ENCODE measurements around the gene LIM2.

Gene LIM2

DNA sequence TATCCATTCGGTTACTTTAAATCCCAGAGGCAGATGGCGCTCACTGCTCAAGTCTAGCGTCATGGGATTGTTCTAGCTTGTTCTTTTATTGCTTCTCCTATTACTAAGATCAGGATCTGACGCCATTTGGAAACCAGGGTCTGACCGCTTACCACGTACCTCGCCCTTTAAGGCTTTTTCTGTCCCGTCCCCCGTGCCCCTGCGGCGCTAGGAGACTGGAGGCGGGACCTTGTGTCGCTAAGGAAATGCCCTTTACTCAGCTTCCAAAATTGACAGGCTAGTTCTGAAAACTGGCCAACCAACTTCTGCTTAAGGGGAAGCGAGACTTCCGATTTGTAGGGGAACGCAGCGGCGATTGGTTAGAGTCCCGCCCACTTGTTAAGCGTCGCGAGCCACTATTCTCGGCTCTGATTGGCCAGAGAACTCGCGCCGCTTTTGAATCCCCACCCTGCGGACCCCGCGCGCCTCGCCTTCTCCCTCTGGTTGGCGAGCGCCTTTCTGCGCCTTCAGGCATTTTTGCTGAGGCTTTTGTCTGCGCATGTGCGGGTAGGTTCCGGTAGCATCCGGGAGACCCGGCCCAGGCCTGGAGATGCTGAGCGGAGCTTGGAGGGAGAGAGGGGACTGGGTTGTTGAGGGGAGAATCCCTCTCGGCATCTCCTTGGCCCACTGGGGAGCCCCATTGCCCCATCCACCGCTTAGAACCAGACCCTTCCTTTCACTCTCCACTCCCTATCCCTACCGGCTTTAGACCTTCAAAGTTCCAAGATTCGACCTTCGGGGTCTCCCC is 6.5 kb upstream of the LIM2 start:
- DNase-seq = peak; percentile 99

DNA sequence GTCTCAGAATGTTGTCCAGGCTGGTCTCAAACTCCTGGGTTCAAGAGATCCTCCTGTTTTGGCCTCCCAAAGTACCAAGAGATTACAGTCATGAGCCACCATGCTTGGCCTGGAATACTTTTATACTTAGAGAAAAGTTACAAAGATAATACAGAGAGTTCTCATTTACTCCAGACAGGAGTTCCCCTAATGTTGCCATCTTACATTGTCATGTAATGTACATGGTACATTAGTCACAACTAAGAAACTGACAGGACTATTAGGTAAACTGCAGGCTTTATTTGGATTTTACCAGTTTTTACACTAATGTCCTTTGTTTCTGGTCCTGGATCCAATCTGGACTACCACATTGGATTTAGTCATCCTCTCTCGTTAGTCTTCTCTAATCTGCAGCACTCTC is 4.9 kb upstream of the LIM2 start:
- DNase-seq = no peak

DNA sequence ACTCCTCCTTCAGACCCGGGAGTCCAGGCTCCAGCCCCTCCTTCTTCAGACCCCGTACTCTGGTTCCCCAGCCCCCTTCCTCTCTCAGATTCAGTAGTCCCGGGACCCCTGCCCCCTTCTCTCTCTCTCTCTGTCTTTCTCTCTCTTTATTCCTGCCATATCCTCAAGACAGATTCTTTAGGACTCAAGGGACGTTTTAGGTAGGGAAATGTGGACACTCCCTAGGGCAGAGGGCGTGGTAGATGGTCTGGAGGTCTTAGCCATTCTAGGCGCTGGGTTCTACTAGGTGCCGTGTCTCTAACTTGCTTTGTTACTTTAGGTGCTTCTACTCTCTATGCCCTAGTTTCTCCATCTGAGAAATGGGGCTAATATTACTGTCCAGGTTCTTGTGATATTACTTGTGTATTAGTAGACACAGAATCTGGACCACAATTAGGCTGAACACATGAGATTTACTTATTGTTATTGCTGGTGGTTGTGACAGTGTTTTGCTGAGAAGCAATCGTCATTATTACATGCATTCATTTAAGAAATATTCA is 3.4 kb upstream of the LIM2 start:
- DNase-seq = no peak

DNA sequence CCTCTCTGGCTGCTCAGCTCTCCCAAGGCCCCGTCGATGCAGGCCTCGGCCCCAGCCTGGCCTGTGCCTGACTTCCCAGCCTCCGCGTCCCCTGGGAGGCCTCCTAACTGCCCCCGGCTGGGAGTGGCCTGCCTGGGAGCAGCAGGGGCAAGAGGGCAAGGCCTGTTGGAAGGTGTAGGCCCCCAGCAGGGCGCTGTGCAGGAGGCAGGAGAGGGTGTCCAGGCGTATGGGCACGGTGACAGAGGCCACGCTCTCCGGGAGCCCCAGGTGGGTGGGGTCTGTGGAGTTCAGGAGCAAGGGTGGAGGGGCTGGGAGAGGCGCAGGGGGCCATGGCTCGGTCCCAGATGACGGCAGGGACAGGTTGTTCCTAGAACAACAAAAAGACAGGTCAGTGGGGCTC is 1.4 kb upstream of the LIM2 start:
- DNase-seq = no peak

DNA sequence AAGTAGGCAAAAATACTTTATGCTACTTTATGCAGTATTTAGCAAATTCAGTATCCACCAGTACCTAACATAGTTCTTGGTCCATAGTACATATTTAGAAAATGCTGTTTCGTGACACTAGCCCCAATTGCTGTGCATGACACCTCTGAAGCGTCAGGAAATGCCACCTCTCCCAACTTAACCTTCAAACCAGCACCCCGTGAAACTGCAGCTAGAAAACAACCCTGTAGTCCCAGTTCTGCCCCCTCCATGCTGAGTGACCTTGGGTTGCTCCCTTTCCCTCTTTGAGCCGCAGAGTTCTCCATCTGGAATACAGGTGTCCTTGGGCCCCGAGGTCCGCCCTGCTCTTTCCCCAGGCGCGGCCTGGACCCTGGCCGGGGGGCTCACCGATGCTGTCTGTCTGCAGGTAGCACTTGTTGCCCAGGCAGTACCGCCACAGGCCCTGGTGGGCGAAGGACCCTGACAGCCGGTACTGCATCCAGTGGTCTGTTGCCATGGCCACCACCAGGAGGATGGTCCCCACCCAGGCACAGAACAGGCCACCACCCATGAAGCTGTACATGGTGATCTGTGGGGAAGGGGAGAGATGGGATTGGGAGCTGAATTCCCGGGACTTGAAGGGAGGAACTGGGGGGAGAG is 773 bp downstream of the LIM2 start:
- DNase-seq = no peak

DNA sequence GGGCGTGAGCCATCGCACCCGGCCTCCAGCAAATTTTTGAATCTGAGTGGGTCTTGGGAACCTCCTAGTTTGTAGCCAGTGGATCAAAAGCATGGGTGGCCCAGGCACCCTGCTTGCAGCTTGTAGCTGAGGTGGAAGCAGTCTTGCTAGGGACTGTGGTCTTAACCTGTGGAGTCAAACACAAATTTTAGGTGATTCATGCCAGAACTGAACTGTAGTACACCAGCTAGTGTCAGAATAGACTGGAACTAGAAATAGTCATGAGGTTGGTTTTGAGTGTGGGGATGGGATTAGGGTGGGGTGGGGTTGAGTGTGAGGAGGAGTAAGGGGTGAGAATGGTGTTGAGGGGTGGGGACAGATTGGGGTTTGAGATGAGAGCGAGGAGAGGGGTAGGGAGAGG is 5.8 kb downstream of the LIM2 start:
- DNase-seq = no peak

DNA sequence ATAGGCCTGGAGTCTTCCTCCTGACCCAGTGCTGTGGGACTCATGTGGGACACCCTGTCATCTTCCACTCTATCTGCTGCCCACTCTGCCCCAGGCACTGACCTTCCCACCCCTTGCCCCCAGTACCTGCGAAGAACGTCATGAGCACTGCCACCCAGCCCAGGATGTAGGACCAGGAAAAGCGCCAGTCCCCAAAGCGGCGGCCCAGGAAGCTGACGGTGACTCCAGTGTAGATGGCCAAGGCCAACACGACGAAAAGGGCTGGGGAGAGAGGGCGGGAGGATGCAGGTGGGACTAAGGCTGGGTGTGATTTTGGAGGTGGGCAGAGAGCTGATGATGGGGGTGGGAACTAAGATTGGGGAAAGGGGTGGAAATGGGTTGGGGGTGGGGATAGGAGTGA is 7.4 kb downstream of the LIM2 start:
- no peak for DNase-seq

DNA sequence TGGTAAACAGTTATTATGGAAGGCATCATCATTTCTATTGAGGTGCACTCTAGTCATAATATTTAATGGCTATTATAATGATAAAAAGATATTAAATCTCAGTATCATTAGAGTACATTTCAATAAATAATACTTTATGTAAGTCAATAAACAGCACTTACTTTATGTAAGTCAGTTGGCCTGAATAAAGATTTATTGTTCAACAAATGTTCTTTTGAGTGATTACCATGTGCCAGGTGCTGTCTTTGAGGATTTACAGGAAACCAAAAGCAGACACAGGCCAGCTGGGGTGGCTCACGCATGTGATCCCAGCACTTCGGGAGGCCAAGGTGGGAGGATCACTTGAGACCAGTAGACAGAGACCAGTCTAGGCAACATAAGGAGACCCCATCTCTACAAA is 10.4 kb downstream of the LIM2 start:
- no peak for DNase-seq

DNA sequence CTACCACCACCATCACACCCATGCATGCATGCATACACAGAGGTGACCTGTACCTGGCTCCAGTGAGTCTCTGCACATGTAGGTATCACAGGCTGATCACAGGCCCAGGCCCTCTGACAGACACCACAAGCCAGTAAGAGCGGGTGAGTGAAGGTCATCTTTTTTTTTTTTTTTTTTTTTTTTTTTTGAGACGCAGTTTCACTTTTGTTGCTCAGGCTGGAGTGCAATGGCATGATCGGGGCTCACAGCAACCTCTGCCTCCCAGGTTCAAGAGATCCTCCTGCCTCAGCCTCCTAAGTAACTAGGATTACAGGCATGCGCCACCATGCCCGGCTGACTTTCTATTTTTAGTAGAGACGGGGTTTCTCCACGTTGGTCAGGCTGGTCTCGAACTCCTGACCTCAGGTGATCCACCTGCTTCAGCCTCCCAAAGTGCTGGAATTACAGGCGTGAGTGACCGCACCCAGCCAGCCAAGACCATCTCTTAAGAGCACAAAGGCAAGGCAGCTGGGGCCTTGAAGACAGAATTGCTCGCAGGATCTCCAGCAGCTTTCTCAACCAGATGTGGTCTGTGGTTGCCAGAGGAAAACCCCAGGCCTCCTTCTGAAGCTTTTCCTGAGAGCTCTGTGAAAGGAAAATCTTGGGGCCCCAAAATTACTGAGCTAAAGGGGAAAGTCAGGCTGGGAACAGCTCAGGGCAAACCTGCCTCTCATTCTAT is 12.1 kb downstream of the LIM2 start:
- no peak for DNase-seq

DNA sequence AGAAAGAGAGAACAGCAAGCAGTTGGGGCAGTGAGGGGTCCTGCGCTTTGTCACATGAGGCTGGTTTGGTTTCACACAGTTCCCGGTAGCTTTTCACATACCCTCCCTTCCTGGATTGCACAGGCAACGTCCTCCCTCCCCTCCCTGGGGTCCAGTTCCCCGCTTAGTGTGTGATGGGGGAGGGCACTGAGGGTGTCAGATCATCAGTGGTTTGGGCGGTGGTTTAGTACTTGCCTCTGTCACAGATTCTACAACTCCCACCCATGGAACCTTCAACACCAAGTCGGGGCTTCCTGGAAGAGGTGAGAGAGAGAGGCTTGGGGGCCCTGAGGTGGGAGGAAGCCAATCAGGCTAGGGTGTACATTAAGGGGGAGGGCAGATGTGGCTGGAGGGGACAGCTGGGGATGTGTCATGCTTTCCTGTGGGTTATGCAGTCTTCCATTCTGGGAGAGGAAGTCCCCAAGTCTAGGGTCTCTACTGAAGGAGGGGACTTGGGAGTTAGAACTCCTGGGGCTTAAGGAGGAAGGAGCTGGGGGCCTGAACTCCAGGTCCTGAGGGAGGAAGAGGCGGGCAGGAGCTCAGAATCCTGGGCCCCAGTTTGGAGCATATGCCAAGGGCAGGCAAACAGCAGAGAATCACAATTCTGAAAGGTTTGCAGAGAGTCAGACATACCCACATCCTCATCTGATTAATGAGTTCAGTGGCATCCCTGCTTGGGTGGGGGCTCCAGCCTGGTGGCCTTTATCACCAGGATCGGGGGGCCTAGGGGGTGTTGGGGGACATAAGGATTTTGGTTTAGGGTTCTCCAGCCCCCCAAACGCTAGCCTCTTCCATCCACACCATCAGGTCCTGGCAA is 14.9 kb downstream of the LIM2 start, which contains the start of gene NKG7:
Gene NKG7 (minus strand): TSS at position 6 of the 856 bp plus-strand sequence. CDS start 119 bp downstream, outside the sequence.
- no peak for DNase-seq

DNA sequence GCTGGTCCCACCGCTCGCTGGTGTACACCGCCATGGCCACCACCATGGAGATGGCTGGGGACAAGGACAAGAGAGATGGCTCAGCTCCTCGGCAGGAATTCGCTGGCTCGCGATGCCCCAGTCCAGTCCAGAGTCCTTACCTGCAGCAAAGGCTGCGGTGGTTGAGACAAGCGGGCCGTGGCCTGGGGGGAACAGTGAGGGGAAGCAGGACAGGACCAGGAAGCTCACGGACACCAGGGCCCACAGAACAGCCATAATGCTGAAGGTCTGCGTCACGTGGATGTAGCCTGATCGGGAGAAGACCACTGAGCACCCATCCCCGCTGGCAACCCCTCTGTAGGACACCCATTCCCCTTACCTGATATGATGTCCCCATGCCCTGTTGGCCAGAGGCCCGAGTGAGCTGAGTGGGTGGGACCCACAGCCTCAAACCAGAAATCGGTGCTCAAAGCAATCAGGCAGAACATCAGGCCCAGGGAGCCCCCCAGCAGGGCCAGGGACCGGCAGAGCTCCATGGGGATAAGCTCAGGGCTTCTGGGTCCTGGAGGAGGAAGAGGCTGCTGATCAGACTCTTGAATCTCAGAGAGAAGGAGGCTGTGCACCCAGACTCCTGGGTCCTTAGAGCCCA is 15.6 kb downstream of the LIM2 start:
- no peak for DNase-seq

DNA sequence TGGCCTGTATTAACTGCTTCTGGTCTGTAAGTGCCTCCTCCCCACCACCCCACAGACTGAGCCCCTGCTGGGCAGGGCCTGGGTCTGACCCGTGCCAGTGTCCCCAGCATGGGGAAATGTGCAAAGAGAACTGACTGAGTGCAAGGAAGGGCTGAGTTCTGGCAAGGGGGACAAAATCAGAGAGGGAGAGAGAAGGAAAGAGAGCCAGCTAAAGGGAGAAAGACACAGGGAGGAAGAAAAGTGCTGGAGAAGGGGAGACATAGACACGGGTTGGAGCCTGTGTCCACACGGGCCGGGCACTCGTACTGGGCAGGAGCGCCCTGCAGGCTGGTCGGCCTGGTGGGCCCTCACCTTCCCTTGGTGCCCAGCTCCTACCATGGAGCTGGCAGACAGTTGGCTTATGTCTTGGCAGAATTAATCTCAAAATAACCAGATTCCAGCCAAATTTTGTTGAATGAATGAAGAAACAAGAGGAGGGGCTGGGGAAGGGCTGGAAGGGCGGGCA is 16.5 kb downstream of the LIM2 start:
- no peak for DNase-seq

DNA sequence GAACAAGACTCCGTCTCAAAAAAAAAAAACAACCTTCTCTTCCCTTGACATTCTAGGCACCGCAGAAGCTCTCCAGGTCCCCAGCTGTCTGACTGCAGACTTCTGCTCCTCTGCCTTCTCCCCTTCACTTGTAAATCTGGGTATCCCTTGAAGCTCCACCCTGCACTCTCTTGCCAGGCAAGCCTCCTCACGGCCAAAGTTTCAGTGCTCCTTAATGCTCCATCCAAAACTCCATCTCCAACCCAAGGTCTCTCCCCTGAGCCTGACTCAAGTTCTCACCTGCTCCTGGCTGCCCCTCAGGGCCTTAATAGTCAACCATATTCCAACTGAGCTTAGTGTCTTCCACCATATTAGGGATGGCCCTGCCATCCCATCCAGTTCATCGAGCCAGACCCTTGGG is 17.5 kb downstream of the LIM2 start:
- no peak for DNase-seq

DNA sequence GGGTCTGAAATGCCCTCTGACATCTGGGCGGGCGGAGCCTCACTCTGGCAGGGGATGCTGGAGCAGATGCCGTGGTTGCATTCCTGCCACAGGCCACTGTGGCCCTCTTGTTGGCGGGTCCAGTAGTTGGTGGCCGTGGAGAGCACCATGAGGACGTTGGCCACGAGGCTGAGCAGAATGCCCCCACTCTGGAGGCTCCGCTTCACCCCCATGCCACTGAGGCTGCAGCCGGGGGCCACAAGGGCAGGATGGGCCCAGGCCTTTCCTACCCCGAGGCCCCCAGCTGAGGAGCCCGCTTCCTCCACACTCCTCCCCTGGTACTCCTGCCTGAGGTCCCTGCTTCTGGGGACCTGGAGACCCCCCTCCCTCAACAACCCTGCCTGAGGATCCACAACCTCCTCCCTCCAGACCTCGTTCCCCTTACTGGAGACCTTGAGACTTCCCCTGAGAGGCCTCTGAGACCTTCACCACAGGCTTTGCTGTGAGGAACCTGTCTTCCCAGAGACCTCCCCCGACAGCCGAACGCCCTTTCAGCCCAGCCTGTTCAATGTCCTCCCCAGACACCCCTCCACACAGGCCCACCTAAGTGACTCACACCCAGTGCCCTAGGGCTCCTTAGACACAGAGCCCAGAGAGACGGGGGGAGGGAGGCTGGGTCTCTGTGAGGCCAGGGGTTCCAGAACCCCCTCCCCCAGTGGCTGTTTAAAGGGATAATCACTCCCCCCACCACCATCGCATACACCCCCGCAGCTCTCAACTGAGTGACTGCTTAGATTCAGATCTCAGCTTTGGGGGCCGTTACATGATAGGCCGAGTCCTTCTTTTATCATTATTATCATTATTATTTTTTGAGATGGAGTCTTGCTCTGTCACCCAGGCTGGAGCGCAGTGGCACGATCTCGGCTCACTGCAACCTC is 19.1 kb downstream of the LIM2 start, which contains the start of gene CLDND2:
Gene CLDND2 (minus strand): TSS at position 638 of the 917 bp plus-strand sequence. CDS start 426 bp downstream, at position 212.
- no peak for DNase-seq

DNA sequence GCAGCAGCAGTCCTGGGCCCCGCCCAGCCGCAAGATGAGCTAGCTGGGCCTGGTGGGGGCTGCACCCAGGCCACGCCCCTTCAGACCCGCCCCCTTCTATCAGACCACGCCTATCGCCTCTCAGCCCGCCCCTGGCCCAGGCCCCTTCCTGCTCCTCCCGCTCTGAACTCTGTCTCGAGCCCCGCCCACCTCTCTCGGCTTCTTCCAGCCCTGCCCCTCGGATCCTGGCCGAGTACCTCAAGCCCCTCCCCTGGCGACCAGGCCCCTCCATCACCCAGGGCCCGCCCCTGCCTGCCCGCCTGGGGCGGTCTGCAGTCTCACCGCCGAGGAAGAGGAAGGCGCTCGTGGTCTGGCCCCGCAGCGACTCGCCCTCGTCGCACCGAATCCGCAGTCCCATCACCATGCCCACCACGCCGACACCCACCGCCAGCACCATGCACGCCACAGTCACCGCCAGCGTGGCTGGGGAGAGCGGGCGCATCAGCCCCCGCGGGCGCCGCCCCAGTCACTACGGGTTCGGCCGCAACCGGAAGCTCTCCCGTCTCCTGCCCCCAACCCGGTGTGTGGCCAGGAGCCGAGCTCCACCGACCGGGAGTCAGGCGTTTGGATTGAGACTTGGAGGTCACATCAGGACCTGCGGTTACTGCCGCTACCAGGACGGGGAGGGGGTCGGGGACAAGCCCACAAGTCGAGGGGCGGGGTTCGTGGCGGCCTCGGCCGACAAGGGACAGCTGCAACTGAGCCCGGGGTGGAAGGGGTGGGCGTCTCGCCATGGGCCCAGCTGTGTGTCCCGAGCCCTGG is 20.0 kb downstream of the LIM2 start:
- DNase-seq = peak; percentile 99

DNA sequence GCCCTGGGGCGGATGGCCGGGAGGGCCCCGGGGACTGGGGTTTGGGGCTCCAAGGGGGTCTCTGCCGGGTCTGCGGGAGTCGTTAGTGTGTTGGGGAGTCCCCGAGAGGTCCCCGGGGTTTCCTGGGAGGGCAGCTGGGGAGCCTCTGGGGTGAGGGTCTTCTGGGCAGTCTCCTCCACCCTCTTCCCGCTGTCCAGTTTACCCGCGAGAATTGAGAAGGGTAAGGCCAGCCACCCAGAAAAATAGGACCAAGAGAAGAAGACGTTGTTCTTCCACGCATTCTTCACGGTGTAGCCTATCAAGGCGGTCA is 20.6 kb downstream of the LIM2 start:
- DNase-seq = no peak

DNA sequence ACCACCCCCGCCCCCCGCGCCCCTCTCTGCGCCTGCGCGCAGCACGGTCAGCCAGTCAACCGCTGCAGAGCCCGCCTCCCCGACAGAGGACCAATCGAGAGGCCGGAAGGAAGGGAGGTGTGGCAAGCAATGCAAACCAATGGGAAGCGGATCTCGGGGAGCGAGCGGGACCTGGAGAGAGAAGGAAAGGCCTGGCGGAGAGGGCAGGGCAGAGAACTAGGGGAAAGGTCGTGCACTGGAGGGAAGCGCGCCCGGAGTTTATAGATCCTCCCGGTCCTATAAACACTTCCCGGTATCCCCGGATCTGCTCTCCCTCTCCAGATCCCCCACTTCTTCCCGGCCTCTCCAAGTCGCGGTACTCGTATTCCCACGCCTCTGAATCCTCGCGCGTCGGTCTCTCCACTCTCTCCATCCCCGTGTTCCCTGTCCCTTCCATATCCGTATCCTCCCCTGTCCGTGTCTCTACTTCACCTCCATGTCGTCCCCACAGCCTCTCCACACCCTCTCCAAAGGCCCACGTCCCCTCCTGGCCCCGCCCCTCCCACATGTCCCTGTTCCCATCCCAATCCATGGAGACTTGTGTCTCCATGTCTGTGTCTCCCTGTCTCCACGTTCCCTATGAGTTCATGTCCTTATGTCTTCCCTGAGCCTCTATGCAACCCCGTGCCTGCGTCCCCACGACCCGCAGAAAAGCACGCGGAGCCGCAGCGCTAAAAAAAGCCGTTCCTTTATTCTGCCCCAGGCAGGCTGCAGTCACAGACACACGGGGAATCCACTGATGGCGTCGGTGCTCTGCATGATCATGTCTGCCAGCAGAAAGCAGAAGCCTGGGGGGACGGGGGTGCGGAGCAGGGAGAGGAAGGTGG is 21.2 kb downstream of the LIM2 start:
- DNase-seq = peak; percentile 98

DNA sequence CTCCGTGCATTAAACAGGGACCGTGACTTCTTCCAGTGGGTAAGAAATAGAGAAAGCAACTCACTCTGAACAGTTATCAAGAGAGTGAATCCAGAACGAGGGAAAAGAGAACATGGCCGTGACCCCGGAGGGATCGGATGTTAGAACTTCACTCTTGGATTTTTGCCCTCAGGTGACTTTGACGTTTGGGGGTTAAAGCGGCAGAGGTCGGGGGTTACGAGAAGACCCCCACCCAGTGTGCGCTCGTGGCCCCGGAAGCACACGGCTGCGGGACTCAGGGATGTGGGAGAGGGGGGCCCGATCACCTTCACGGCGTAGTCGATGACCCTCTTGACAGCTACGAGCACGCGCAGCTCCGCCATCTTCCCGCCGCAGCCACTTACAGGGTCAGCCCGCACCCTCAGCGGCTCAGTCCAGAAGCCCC is 21.8 kb downstream of the LIM2 start, which contains the start of gene ETFB:
Gene ETFB (minus strand): TSS at position 424 of the 424 bp plus-strand sequence. CDS start 62 bp downstream, at position 362.
- no peak for DNase-seq

Measured in fibroblast of skin of right quadriceps (primary cell).